CD4-positive, alpha-beta T cell treated with Interleukin-21 for 1 hour (primary cell): ENCODE results near the gene SNTN.

Experiments
- DNase-seq: peaks from one replicate; pipeline ENCODE4 v3.0.0-alpha.2; 2020

SNTN gene

GRCh38 chr3:63679186-63679585 lies 26.7 kb downstream of the SNTN start:
- no peak for DNase-seq

GRCh38 chr3:63684081-63684480 lies 31.6 kb downstream of the SNTN start:
- no peak for DNase-seq

GRCh38 chr3:63685340-63685739 lies 32.9 kb downstream of the SNTN start:
- no peak for DNase-seq

- no peak for DNase-seq
Measured at GRCh38 chr3:63687278-63688225, 35.1 kb downstream of the SNTN start.

GRCh38 chr3:63689285-63689684 lies 36.8 kb downstream of the SNTN start:
- DNase-seq, result no peak

GRCh38 chr3:63693351-63693750 lies 40.9 kb downstream of the SNTN start:
- DNase-seq, result no peak

- no peak for DNase-seq
Measured at GRCh38 chr3:63705092-63705645, 52.7 kb downstream of the SNTN start.

- no peak for DNase-seq
Measured at GRCh38 chr3:63706321-63707085, 54.0 kb downstream of the SNTN start.

GRCh38 chr3:63707731-63708130 lies 55.3 kb downstream of the SNTN start:
- DNase-seq, result no peak

GRCh38 chr3:63709576-63709975 lies 57.1 kb downstream of the SNTN start:
- no peak for DNase-seq
